NCI-H146 treated with DMSO at 0.1 percent for 48 hours (cell line): ENCODE measurements around the gene NATD1.
"Not testable (repeated sequence)": the region's sequence is repeated elsewhere in the genome, so short reads cannot be mapped to it uniquely, and the experiment has no call there.

Source experiments
- DNase-seq: peaks from one replicate; lab custom pipeline; 2025; ENCODE audit not compliant: unreplicated experiment; lab: John Stamatoyannopoulos, UW

NATD1 gene

GRCh38 chr17:21196126-21196525 is 57.1 kb downstream of the NATD1 start:
- no peak for DNase-seq

- no peak for DNase-seq
Observed at GRCh38 chr17:21194703-21195102, 58.5 kb downstream of the NATD1 start.

DNA sequence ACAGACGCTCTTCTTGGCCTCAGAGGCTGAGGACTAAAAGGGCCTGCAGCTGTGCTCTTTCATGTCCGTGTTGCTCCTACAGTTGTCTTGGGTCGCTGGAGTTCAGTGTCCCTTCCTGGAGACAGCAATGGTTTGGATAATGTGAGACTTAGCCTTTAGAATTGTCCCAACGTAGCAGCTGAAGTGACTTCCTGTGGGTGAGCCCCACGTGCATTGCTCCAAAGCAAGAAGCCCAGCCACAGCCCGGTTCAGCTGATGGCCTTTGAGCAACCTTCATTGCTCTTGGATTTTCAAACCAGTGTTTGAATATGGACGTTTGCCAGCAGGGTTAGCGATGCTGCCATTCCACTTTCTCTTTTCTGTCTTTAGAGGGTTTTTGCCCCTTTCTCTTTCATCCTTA is 59.0 kb downstream of the NATD1 start:
- DNase-seq, result no peak

GRCh38 chr17:21193031-21193430 is 60.2 kb downstream of the NATD1 start:
- peak; percentile 76 for DNase-seq

- not testable (repeated sequence) for DNase-seq
Observed at GRCh38 chr17:21192414-21192813, 60.8 kb downstream of the NATD1 start.

DNA sequence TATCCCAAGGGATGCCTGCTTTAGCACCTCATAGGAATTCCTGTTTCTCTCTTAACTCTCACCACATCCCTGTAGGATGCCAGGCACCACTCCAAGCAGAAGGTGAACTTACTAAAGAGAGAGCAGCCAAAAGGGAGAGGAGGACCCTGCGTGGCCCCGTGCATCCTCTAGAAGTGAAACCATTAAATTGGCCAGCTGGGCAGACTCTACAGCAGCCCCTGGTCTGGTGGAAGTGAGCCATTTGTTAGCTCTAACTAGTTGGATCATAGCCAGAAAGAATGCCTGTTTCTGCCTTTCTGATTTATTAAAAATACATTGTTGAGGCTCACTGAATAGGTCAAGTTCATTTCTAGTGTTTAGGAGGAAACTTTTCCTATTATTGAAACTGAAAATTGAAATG is 61.5 kb downstream of the NATD1 start:
- no peak for DNase-seq

DNA sequence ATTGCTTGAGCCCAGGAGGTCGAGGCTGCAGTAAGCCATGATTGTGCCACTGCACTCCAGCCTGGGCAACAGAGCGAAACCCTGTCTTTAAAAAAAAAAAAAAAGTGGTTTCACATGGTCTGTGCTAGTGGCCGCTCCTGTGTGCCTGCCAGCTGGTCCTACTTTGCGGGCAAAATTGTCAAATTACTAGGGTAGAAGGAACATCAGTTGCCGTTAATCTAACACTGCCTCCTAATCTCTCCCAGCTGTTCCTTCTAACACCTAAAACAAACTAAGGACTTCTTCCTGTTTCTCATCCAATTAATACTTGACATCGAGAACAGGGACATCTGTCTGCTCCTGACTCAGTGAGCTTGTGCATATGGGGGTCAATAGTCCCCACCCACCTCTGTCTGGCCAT is 63.1 kb downstream of the NATD1 start:
- DNase-seq, result no peak

DNA sequence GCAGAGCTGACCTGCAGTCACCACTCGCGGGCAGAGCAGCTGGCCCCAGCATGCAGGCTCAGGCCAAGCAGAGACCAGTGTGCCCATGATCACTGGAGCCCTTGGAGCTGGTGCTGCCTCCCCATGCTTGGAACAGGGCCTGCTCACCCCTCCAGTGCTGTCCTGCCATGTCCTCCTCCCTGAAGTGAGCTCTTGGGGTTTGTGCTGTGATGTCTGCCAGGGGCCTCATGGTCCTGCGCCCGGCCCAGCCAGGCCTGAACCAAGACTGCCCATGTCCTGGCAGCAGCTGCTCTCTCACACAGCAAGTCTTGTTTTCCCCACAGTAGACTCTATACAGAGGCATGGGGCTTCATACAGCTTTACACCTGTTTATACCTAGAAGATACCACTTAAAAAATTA is 63.8 kb downstream of the NATD1 start:
- no peak for DNase-seq
